DMS53 (cell line): ENCODE measurements around the gene CNNM1.

ENCODE experiments used
- DNase-seq: peaks from one replicate; lab custom pipeline; 2025; lab: John Stamatoyannopoulos, UW

Gene CNNM1

GRCh38 chr10:99329304-99329553 lies at the start of gene CNNM1:
CNNM1 (plus strand) TSS chr10:99329356; CDS start chr10:99329388, 32 bp downstream.
- DNase-seq, result peak; percentile 87

- peak; percentile 45 for DNase-seq
Observed at GRCh38 chr10:99279626-99280111, 49.5 kb upstream of the CNNM1 start.

DNA sequence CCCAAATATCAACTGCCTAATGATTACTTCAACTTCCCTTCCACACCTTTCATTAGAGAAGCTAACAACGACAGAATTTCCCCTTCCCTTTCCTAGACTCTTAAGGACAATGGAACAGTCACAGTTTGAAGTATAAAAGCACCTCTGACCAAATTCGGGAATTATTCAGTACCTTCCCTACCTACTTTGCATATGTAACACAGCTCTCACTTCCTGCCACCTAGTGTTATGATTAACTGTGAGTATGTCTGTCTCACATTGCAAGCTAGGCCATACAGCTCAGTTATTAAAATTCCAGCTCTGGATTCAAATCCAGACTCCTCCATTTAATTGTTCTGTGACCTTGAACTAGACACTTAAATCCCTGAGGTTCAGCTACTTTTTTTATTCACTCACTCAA lies 48.7 kb upstream of the CNNM1 start:
- no peak for DNase-seq

GRCh38 chr10:99285881-99286280 lies 43.3 kb upstream of the CNNM1 start:
- DNase-seq, result no peak

GRCh38 chr10:99290306-99290705 lies 38.9 kb upstream of the CNNM1 start:
- no peak for DNase-seq

DNA sequence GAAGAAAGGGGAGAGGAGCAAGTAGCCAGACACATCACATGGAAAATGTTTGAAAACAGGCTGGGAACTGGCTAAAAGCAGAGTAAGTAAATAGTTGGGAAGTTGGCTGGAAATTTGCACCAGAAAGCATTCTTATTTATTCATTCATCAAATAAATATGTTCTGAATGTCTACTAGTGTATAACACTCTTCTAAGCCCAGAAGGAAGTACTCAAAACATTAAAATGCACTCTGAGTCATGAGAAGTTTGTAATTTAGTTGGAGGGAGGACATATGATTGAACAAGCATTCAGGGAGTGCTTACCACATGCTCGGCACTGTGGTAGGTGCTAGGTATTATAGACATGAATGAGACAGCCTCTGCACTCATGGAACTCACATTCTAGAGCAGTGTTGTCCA lies 37.0 kb upstream of the CNNM1 start:
- no peak for DNase-seq

GRCh38 chr10:99296605-99297004 lies 32.6 kb upstream of the CNNM1 start:
- DNase-seq, result no peak

GRCh38 chr10:99297033-99297432 lies 32.1 kb upstream of the CNNM1 start:
- no peak for DNase-seq

DNA sequence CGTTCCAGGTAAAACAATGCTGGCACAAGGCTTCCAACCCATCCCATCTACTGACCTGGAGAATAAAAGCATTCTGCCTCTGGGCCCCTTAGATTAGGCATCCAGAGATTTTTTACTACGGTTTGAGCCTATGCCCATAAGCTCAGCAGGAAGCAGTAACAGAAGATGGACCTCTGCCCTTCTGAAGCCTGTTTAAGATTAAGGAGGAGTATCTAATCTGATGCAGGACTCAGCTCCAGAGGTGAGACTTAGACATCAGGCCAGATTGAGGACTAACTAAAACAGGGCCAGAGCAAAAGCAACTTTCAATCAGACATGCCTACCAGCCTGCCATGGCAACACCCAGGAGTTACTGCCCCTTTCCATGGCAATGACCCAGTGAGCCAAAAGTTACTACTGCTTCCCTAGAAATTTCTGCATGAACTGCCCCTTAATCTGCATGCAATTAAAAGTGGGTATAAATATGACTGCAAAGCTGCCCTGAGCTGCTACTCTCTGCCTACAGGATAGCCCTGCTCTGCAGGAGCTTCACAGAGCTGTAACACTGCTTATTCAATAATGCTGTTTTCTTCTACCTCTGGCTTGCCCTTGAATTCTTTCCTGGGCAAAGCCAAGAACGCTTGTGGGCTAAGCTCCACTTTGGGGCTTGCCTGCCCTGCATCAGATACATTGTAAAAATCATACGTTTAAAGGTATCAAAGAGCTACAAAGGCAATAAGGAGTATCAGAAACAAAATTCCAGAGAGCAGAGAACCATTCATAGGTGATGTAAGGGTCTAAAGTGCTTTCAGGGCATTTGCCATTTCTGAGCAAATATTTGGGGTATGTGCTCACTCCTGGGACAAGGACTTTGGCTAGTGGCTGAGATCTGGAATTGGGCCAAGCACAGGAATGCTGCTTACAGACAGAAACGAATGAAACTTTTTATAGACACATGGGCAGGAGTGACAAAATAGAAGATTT lies 25.0 kb upstream of the CNNM1 start:
- peak; percentile 29 for DNase-seq

- no peak for DNase-seq
Observed at GRCh38 chr10:99304862-99305229, 24.3 kb upstream of the CNNM1 start.

GRCh38 chr10:99312501-99312900 lies 16.7 kb upstream of the CNNM1 start:
- no peak for DNase-seq

DNA sequence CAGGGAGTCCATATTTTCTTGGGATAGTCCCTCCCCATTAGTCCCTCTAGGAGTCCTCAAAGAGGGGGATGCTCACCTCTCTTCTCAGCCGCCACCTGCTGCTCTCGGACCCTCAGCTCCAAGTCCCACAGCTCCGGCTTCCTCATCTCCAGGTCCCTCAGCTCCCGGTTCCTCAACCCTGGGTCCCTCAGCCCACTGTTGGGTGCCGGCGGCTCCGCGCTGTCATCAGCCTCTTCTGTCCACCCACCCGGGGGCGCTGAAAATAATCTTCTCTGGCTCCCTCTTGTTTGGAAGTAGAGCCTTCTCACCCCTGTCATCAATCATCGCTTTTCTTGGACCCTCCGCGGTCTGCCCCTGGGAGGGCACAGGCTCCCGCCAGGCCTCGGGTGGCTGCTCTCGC lies 13.3 kb upstream of the CNNM1 start:
- DNase-seq, result no peak

DNA sequence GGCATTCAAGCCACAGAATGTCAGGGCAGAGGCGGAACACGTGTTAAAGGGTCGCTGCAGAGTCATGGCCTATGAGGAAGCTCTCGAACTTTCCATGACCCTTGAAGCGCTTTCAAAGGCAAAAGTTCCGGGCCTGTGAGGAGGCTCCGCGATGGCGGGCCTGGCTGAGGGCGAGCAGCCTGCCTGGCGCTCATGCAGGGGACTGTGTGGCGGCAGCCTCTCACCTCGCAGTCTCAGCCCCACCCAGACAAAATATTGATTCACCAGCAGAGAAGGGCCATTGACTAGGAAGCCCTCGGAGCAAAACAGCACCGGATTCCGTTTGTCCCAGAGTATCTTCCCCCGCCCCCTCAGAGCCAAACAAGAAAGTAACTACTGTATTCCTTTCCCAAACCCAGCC lies 12.8 kb upstream of the CNNM1 start:
- DNase-seq, result no peak

DNA sequence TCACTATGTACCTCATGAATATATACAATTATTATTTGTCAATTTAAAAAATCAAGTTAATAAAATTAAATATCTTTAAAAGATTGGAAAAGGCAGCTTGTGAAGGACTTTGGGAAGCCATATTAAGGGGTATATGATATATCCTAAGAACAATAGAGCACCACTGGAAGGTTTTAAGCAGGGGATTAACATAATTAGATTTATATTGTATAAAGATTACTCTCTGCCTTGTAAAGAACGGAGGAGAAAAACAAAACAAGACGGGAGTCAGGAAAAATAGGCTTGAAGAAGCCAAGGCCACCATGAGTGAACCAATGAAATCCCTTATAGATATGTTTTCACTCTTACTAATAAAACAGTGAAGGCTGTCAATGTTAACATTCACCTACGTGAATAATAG lies 11.1 kb upstream of the CNNM1 start:
- no peak for DNase-seq

DNA sequence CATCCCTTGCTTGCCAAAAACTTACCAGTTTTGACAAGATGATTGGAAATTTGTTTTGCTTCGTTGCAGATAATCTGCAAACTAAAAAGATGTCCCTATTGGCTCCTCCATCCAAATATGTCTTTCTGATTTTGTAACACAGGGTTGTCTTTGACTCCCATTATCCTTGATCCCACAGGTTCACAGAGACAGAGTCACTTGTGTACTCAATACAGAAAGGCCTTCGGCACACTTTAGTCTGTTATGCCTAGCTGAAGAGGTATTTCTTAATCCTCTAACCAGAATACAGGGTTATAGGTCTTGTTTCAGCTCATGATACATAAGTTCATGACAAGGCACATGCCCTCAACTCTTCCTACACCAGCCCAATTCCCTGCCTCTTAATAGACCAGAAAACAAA lies 10.7 kb upstream of the CNNM1 start:
- DNase-seq, result no peak

GRCh38 chr10:99325281-99325680 lies 3.9 kb upstream of the CNNM1 start:
- DNase-seq, result peak; percentile 53

DNA sequence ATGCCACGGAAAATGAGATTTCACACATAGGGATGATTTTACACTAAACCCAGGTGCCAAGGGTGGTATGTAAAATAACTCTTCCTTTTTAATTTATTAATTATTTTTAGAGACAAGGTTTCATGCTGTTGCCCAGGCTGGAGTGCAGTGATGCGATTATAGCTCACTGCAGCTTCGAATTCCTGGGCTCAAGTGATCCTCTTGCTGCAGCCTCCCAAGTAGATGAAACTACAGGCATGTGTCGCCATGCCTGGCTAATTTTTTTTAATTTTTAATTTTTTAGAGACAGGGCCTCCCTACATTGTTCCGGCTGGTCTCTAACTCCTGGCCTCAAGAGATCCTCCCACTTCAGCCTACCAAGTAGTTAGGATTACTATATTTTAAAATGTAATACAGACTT lies 2.3 kb upstream of the CNNM1 start:
- DNase-seq, result no peak

DNA sequence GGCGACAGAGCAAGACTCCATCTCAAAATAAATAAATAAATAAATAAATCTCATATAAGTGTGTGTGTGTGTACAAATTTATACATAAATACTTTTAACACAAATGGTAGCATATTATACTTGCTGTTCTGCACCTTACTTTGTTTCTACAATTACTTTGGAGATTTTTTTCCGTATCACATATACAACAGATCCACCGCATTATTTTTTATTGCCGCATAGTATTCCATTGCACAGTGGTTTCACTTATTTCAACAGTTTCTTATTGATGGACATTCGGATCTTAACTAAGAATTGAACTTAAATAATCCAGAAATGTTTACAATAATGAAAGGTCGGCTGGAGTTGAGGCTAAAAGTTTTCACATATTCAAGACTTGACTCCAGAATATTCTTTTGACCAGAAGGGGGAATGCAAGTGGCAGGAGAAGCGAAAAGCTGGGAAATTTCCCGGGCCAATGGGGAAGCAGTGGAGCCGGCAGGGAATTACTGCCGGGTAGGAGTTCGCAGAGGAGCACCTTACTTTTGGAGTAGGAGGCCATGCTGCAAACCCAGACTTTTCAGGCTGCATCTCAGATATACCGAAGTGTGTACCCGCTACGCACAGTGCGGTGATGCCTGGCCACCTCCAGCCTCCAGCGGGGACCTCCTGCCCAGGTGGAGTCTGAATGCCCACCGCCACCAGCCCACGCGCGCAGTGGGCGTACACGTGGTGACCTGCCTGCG lies 415 bp upstream of the CNNM1 start:
- no peak for DNase-seq

DNA sequence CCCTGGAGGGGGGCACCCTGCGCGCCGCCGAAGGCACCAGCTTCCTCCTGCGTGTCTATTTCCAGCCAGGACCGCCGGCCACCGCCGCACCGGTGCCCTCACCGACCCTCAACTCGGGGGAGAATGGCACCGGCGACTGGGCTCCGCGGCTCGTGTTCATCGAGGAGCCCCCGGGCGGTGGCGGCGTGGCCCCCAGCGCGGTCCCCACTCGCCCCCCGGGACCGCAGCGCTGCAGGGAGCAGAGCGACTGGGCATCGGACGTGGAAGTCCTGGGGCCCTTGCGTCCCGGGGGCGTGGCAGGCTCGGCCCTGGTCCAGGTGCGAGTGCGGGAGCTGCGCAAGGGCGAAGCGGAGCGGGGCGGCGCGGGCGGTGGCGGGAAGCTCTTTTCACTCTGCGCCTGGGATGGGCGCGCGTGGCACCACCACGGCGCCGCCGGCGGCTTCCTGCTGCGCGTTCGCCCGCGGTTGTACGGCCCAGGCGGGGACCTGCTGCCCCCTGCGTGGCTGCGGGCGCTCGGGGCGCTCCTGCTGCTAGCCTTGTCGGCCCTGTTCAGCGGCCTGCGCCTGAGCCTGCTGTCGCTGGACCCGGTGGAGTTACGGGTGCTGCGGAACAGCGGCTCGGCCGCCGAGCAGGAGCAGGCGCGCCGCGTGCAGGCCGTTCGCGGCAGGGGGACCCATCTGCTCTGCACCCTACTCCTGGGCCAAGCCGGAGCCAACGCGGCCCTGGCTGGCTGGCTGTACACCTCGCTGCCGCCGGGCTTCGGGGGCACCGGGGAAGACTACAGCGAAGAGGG lies 594 bp downstream of the CNNM1 start:
- DNase-seq, result peak; percentile 81

DNA sequence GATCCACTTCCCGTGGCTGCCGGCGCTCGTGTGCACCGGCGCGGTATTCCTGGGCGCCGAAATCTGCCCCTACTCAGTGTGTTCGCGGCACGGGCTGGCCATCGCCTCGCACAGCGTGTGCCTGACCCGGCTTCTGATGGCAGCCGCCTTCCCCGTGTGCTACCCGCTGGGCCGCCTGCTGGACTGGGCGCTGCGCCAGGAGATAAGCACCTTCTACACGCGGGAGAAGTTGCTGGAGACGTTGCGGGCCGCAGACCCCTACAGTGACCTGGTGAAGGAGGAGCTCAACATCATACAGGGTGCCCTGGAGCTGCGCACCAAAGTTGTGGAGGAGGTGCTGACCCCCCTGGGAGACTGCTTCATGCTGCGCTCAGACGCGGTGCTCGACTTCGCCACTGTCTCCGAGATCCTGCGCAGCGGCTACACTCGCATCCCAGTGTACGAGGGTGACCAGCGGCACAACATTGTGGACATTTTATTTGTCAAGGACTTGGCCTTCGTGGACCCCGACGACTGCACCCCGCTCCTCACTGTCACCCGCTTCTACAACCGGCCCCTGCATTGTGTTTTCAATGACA lies 1.3 kb downstream of the CNNM1 start:
- peak; percentile 72 for DNase-seq

GRCh38 chr10:99331207-99331803 lies 2.1 kb downstream of the CNNM1 start:
- DNase-seq, result peak; percentile 35

GRCh38 chr10:99337311-99337811 lies 8.2 kb downstream of the CNNM1 start:
- no peak for DNase-seq
